Activated CD4-positive, alpha-beta T cell treated with anti-CD3 and anti-CD28 coated beads, Interleukin-2, amount 50 U/mL, for 1 hour (primary cell): ENCODE measurements around the gene CD99.
"Not testable (repeated sequence)": the region's sequence is repeated elsewhere in the genome, so short reads cannot be mapped to it uniquely, and the experiment has no call there.

Experiments used
- DNase-seq: peaks from one replicate; pipeline ENCODE4 v3.0.0-alpha.2; 2020

The CD99 gene

GRCh38 chrX:2700405-2701320 lies 9.6 kb downstream of the CD99 start:
- no peak for DNase-seq

DNA sequence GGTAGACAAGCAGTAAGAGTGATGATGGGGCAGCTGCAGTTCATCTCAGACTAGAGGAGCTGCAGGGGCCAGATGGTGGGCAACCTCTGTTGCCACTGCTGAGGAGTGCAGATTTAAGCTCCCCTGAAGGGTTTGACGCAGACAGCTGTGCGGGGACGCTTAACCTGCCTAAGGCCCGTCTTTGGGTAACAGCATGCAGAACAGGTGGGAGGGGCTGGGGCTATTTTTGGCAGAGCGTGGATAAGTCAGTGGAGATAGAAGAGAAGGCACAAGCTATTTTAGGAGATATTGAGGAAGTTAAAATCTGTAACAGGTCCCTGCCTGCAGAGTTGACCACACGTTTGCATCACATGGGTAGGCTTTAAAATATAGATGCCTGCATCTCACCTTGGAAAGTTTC lies 10.5 kb downstream of the CD99 start:
- DNase-seq, result no peak

GRCh38 chrX:2703991-2704369 lies 12.9 kb downstream of the CD99 start:
- no peak for DNase-seq

GRCh38 chrX:2705046-2705832 lies 14.1 kb downstream of the CD99 start:
- DNase-seq, result no peak

- peak; percentile 51 for DNase-seq
These were observed 16.3 kb downstream of the CD99 start for GRCh38 chrX:2707334-2707760.

DNA sequence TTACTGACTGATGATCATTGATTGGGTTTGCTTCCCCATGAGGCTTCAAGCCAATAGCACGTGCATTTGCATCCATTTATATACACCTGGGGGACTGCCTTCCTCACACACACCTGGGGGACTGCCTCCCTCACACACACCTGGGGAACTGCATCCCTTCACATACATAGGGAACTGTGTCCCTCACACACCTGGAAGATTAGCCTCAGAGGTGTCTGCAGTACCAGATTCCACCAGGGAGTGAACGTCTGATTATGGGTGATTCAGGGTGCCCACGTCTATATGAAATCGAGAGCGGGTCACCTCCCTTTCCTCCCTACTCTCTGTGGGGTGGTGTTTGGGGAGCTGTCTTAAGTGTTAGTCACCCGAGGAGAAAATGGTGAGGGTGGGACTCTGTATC lies 16.9 kb downstream of the CD99 start:
- no peak for DNase-seq

GRCh38 chrX:2708592-2709188 lies 17.6 kb downstream of the CD99 start:
- no peak for DNase-seq

DNA sequence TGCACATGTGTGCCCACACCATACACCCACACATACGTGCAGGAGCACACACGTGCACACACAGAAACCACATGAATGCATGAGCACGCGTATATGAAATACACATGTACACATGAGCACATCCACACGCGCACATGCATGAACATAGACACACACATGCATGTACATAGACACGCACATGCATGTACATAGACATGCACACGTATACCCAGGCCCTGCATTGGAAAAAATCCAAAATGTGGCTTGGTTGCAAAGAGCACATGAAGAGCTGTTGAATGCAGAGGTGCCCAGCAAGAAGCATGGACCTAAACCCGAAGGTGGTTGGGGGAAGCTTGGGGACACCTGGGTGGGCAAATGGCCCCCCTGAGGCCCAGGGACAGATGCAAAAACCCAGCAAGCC lies 18.5 kb downstream of the CD99 start:
- DNase-seq, result no peak

- DNase-seq, result peak; percentile 29
These were observed 19.1 kb downstream of the CD99 start for GRCh38 chrX:2710041-2710840.

DNA sequence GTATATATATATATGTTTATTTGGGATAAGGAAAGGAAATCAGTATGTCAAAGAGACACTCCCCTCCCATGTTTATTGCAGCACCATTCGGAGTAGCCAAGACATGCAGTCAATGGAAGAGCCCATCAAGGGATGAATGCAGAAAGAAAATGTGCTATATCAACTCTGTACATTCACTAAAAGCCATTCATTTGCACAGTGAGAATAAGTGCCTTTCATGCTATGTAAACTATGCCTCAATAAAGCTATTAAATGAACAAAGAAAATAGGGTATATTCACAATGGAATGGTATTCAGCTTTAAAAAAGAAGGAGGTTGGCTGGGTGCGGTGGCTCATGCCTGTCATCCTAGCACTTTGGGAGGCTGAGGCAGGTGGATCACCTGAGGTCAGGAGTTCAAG lies 20.3 kb downstream of the CD99 start:
- no peak for DNase-seq

- no peak for DNase-seq
These were observed 21.3 kb downstream of the CD99 start for GRCh38 chrX:2712428-2712827.

- DNase-seq, result no peak
These were observed 22.1 kb downstream of the CD99 start for GRCh38 chrX:2712890-2713840.

- DNase-seq, result peak; percentile 23
These were observed 23.5 kb downstream of the CD99 start for GRCh38 chrX:2714551-2714950.

GRCh38 chrX:2715066-2715600 lies 24.0 kb downstream of the CD99 start:
- no peak for DNase-seq

- DNase-seq, result no peak
These were observed 26.2 kb downstream of the CD99 start for GRCh38 chrX:2717312-2717711.

DNA sequence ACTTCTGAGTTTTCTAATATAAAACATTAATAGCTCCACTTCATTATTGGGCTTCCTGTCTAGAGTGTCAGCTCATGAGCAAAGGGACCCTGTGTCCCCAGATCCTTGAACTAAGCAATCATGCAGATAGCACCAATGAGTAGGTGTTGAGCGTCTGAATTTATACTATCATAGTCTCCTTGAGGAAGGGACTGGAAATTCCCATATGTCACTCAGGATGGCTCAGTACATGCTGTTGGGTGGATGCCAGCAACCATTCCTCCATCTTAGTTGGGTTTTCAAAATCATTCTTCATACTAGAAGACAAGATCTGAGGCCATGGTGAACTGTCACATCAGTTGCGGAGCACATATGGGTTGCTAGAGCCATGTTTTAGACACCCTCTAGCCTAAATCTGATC lies 27.7 kb downstream of the CD99 start:
- no peak for DNase-seq

- DNase-seq, result no peak
These were observed 28.8 kb downstream of the CD99 start for GRCh38 chrX:2719774-2720447.

- no peak for DNase-seq
These were observed 32.3 kb downstream of the CD99 start for GRCh38 chrX:2723286-2723879.

DNA sequence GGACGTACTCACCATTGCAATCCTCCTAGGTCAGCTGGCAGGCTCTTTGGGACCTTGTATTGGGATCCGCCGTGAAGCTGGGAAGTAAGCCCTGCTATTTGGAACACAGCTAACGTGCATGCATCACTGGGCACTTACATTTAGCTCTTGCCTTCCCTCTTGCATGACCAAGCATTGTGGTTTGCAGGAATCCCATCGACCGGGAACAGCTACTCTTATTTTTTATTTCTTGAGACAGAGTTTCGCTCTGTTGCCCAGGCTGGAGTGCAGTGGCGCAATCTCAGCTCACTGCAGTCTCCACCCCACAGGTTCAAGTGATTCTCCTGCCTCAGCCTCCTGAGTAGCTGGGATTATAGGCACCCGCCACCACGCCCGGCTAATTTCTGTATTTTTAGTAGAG lies 36.2 kb downstream of the CD99 start:
- DNase-seq, result not testable (repeated sequence)

GRCh38 chrX:2732076-2732475 lies 41.0 kb downstream of the CD99 start:
- DNase-seq, result no peak
